Measurements from ENCODE around the gene TPPP2. TPM values are rescaled to one million over a fixed set of nuclear protein-coding genes. Genes with fewer than 3 reads are reported as not detected.

Gene TPPP2
- total RNA-seq, 2 donors from 2014 or later = 1.3 TPM; not detected in 1

DNA sequence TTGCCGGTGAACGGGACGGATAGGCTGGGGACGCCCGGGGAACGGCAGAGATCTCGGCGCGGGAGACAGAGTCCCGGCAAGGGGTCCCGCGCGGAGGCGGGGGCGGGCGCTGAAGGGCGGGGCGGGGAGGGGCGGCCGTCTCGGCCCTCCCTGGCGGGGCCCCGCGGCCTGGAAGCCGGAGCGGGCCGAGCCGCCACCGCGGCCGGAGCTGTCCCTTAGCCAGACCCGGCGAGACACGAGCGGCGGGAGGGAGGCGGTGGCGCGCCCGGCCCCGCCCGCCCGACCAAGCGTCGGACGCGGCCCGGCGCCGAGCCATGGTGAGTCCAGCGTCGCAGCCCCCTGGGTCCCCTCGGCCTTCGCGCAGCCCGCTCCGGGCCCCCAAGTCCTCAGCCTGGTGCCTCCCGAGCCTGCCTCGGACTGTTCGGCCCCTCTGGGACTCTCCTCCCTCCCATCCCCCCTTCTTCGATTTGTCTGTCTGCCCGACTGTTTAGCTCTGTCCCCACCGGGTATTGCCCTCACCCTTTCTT lies 40.1 kb downstream of the TPPP2 start, which contains the start of gene ARHGEF40:
Gene ARHGEF40 (plus strand): TSS at position 222 of the 527 bp plus-strand sequence. CDS start 93 bp downstream, at position 315.
- intact Hi-C loops (cut with DNase I) = no loop called here
- peak; percentile 72 to 81 (median 78) for DNase-seq

GRCh38 chr14:21070610-21071224 lies 40.7 kb downstream of the TPPP2 start:
- intact Hi-C loops (cut with DNase I) = no loop called here
- 0 to 1% methylated on average over 19 to 23 of the region's 23 CpGs for WGBS, 2 donors
- Histone ChIP-seq H3K4me3 (peak overlapping the region; percentile 69 to 76), H3K4me1 (peaks cover 34% of the 10 kb centered on the region), H3K9me3 (no peaks in the 10 kb centered on the region), H3K27me3 (no peaks in the 10 kb centered on the region), H3K36me3 (replicated peaks in 1 of 2; ENCODE audit: insufficient read depth in 1 of 2, low read depth in 2 of 2) (no peaks in the 10 kb centered on the region), H3K27ac (peak overlapping the region; percentile 78 to 90 (median 86))
- TF ChIP-seq CTCF (IDR thresholded peaks at IDR 0.05) (no peak), POLR2A (IDR thresholded peaks at IDR 0.05) (no peak)
- DNase-seq = peak; percentile 44 to 51 (median 46)
- peak; percentile 10 for ATAC-seq

More for the DNA sequence above, 40.1 kb downstream of the TPPP2 start, which contains the start of gene ARHGEF40:
- H3K9me3 ChIP-seq = no peaks in the 10 kb centered on the region
- peaks cover 34% of the 10 kb centered on the region for H3K4me1 ChIP-seq
- no peak for TF ChIP-seq CTCF (IDR thresholded peaks at IDR 0.05)
- peak in 1 of 3 donors; percentile 42 for TF ChIP-seq POLR2A (IDR thresholded peaks at IDR 0.05)
- H3K4me3 ChIP-seq = peak within 1 kb of the TSS; percentile 69 to 76
- ATAC-seq = peak; percentile 73
- no peaks in the 10 kb centered on the region for H3K36me3 ChIP-seq (replicated peaks in 1 of 2; ENCODE audit: insufficient read depth in 1 of 2, low read depth in 2 of 2)
- H3K27ac ChIP-seq = peak within 1 kb of the TSS; percentile 78 to 90 (median 86)
- H3K27me3 ChIP-seq = no peaks in the 10 kb centered on the region
- WGBS, 2 donors = 1% methylated on average over 5 to 62 of the region's 63 CpGs

- ATAC-seq (peak; percentile 57), DNase-seq (peak; percentile 70 to 85 (median 80))
- 0% methylated on average over 12 to 37 of the region's 37 CpGs for WGBS, 2 donors
- Histone ChIP-seq H3K9me3 (no peaks in the 10 kb centered on the region), H3K4me1 (peaks cover 34% of the 10 kb centered on the region), H3K36me3 (replicated peaks in 1 of 2; ENCODE audit: insufficient read depth in 1 of 2, low read depth in 2 of 2) (peaks cover 0 to under 1% of the 10 kb centered on the region in 2 donors), H3K4me3 (peak overlapping the region; percentile 69 to 76), H3K27me3 (no peaks in the 10 kb centered on the region), H3K27ac (peak overlapping the region; percentile 78 to 90 (median 86))
- TF ChIP-seq CTCF (IDR thresholded peaks at IDR 0.05) (peak in 1 of 7 experiments; percentile 5), POLR2A (IDR thresholded peaks at IDR 0.05) (peak in 2 of 3 donors; percentile 27 to 56)
- intact Hi-C loops (cut with DNase I) = no loop called here
Measured at GRCh38 chr14:21071225-21072030, 41.4 kb downstream of the TPPP2 start.

DNA sequence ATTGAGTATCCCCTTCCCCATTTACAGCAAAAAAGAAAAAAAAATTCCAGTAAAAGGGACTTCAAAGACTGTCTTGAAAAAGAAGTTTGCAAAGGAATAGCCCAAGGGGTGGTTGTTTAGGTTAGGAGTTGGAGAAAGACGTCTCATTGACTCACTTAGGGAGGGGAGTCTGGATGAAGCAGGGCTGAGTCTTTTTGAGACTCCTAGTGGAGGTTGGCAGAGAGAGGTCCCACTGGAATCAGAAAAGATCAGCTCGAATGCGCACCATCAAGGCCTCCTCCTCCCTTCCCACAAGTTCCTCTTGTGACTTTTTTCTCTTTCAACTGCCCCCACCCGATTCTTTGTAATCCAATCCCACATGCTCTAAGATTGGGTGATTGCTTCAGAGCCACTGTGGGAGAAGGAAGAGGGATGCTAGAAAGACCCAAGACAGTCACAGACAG lies 42.0 kb downstream of the TPPP2 start:
- intact Hi-C loops (cut with DNase I) = no loop called here
- Histone ChIP-seq H3K9me3 (no peaks in the 10 kb centered on the region), H3K36me3 (replicated peaks in 1 of 2; ENCODE audit: insufficient read depth in 1 of 2, low read depth in 2 of 2) (peaks cover 0 to 2% of the 10 kb centered on the region in 2 donors), H3K27ac (peak overlapping the region in 3 of 4 donors; percentile 84 to 90 (median 89)), H3K4me3 (no peak overlapping the region), H3K27me3 (no peaks in the 10 kb centered on the region), H3K4me1 (peaks cover 34% of the 10 kb centered on the region)
- DNase-seq = peak in 1 of 4 donors; percentile 51
- no peak for ATAC-seq
- no peak for TF ChIP-seq CTCF (IDR thresholded peaks at IDR 0.05)
- 41 to 46% methylated on average over 4 of the region's 4 CpGs for WGBS, 2 donors
